GM19025 (cell line): ENCODE results near the gene NECTIN4.
"Not testable (repeated sequence)": the region's sequence is repeated elsewhere in the genome, so short reads cannot be mapped to it uniquely, and the experiment has no call there.

Experiments used
- ATAC-seq: cut with Tn5 transposase; IDR thresholded peaks from one replicate; pipeline ENCODE4 v1.9.1; 2021; ENCODE audit warnings: mild to moderate bottlenecking, low read depth, moderate library complexity; ENCODE audit not compliant: unreplicated experiment

NECTIN4 gene

DNA sequence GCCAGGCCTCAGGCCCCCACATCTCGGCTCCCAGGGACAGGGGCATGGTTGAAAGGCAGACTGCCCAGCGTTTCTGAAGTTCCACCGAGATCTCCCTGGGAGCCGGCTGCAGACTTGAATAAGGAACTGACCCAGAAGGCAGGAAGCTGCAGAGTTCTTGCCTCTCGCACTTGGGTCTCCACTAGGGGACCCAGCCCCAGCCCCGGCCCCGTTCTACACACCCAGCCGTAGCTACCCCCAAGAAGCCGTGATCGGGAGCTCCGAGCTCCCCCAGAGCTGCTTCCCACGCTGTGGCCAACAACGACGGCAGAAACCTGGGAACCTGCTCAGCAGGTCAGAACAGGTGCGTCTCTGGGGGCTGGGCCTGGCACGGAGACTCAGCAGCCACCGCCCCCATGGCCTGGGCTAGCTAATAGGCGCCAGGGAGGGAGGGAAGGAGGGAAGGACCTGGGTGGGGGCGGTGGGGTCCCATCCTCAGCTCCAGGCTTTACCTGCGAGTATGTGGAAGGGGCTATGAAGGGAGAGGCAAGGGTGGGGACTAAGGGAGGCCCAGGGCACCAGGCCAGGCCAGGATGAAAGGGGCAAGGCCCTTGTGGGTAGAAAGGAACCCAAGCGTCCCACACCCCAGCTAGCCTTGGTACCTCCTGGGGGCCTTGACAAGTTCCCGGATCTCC, at the start of gene NECTIN4:
Gene NECTIN4 (minus strand): TSS at position 308 of the 674 bp plus-strand sequence. CDS start 262 bp downstream, at position 46.
- ATAC-seq: no peak

DNA sequence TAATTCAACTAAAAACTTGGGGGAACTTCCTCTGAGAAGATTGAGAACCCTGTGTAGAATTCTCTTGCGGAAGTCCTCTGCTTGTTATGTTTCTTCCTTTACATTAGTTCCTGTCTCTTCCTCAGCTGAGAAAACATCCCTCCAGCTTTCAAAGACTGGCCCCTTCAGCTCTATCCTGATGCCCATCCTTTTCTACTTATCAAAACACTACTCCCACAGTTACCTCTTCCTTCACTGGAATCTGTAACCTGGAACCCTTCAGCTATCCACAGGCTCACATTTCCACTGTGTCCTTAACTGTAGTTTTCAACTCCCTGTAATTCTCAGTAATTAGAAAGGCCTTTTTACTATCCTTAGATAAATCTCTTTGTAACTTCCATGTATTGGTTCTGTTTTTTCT, 49.1 kb upstream of the NECTIN4 start:
- ATAC-seq: no peak

DNA sequence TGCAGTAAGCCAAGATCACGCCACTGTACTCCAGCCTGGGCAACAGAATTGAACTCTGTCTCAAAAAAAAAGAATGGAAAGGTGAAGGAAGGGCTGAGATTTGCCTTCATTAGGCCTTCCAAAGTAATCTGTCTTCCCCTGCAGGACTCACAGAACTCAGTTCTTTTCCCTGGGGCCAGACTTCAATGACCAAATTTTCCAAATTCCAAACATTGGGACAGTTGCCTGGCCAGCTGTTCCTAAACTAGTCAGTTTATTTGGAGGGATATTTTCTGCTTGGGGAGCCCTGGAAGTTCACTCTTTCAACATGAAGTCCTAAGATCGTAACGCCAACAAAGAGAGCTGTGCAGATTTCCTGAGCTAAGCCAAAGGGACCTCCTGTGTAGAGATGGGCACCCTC, 48.5 kb upstream of the NECTIN4 start:
- no peak for ATAC-seq

DNA sequence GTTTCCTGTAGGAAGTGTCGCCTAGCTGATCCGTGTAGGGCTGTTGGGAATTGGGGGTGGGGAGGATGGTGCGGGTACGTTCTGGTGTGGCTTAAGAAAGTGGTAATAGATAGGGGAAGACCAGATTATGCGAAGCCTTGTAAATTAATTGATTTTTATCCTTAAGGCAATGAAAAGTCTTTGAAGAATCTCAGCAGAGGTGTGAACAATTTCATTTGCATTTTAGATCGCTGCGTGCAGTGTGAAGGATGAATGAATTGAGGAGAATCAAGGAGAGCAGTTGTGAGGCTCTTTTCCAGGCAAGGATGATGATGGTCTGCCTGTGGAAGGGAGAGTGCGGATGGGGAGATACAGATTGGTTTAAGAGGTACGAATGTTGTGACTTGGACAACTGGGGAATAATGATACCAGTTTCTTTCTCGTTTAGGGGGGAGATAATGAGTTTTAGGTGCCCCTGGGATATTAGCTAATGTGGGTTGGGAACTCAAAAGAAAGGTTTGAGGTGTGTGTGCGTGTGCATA, 43.9 kb upstream of the NECTIN4 start:
- no peak for ATAC-seq

DNA sequence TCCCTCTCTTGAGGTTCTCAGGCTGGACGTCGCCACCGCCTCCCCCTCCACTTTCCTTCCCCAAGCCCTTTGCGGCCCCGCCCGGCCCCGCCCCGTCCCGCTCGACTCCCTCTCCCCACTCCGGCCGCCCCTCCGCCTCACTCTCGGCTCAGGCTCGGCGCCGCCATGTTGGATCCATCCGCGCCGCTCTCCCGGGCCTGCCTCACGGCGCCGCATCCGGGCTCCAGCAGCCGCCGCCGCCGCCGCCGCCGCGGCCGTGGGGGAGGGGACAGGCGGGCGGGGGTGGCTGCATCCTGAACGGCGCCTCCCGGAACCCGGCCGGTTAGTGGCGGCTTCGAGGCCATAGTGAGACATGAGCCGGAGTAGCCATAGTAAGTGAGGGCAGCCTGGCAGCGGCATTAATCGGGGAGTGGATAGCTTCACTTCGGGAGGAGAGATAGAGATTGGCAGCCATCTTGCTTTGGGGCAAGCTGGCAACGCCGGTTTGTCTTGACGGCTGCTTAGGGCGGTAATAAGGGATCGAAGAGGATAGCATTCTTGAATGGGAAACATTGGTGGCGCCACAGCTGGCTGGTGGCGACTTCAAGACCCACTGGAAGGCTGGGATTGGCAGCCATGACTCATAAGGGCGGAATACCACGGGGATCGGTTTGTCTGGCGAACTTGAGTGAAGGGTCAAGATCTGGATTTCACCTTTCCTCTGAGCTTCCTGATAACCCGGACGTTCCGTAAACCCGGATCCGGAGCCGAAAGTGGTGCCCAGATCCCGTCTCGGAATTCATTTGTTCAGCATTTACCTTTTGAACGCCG, 43.3 kb upstream of the NECTIN4 start, which contains the start of gene DEDD:
Gene DEDD (minus strand): TSS at position 258 of the 810 bp plus-strand sequence. CDS start 8,205 bp downstream, outside the sequence.
- peak; percentile 97 for ATAC-seq

DNA sequence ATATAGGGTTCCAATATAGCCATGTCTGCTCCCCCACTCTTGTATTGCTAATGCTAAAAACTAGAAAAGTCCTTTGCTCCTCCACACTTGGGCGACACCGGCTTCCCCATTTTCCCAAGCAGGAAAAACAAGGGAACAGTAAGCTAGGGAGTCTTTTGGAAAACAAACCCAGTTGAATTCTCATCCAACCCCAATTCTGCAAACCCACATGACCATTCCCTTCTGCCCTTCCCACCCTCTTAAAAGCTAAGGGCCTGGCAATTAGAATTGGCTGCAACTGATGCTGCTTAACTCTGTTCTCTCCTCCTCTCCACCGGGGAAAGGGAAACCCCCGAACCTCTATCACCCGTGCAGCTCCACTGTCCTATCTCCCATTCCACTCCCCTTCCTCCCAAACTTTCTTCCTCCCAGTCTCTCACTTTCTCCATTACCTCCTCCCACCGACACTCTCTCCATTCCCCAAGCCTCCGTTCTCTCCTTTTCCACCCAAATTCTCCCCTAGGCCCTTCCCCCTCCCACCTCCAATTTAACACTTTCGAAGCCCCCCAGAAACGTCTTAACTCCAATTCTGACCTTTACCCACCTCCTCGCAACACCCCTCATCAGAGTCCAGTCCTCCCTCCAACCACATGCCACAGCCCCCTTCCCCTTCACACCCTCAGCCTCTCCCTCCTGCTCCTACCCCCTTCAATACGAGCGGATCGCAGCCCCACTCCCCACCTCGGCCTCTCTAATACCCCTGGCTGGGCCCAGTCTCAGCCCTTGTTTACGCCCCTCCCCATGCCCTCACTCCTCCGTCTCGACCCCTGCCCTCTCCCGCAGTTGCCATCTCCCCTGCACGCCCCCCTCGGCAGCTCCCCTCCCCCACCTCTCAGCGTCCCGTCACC, 42.4 kb upstream of the NECTIN4 start:
- ATAC-seq: no peak

DNA sequence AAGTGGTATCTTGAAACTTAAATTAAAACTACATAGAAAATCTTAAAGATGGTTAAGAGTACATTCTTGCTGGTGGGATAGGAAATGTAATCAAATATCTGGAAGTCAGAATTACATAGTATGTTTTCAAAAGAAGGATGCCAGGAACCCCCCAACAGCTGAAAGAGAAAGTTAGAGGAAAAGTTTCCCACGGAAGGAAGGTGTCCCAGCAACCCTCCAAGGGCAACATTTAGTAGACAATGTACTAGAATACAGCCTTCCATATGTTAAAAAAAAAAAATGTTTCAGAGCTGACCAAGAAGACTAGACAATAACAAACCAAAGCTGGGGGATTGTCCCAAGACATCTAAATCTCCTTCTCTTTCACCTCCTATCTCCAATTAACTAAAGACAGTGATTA, 40.9 kb upstream of the NECTIN4 start:
- ATAC-seq: no peak

DNA sequence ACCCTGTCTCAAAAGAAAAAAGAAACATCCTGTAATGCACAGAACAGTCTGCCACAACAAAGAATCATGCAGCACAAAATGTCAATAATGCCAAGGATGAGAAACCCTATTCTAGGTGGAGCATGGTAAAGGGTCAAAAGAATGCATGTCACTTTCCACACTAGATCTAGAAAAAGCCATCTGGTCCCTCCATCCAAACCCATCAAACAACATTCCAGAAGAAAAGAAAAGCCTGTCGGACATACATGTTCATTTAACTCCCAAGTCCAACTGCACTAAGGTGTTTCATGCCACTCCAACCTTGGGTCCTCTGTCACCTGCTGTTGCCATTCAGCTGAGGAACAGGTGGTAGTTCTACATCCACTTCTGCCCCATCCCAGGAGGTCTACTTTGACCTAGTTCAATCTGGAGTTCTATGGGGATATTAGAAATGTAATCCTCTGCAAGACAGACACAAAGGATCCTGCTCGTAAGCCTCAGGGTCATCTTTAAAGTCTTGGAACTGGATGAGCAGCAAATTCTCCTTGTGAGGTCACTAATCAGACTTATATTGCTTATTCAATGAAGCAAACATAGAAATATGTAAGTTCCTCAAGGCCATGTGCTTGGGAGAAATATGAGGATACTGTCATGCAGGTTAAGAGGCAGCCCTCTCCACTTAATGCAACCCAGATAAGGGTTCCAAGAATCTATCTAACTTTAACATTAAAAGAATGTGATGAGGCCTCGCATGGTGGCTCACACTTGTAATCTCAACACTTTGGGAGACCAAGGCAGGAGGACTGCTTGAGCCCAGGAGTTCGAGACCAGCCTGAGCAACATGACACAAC, 39.4 kb upstream of the NECTIN4 start:
- ATAC-seq: no peak

DNA sequence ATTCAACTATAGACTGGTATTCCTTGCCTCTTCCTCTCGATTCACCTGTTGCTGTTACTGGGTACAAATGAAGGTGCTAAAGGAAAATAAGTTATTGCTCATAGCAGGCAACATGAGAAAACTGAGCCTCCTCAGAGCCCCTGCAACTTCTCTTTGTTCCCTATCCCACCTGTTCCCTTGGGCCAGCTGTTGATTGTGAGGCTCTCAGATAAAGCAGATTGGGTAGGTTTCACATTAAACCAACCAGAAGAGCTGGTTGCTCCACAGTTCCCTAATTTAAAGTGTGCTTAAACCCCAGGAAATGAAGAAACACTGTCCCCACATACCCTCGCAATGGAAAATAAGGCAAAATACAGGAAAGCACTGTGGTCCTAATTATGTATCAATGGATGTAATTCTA, 38.3 kb upstream of the NECTIN4 start:
- no peak for ATAC-seq

DNA sequence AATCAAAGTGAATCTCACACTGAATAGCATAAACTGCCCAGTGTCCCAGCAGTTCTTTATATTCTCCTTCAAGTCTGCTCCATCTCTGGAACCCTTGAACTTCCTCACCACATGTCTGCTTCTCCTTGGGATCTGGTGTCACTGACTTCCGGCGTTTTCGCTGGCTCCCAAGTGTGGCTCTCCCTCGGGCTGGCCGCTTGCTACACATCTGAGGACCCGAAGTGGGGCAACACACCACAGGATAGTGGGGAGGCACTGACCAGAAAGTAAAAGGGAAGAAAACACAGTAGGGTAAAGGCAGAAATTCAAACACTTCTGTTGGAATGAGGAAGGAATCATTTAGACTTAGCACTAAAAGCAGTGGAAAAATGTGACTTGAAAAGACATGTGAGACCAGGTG, 33.6 kb upstream of the NECTIN4 start:
- ATAC-seq: no peak

DNA sequence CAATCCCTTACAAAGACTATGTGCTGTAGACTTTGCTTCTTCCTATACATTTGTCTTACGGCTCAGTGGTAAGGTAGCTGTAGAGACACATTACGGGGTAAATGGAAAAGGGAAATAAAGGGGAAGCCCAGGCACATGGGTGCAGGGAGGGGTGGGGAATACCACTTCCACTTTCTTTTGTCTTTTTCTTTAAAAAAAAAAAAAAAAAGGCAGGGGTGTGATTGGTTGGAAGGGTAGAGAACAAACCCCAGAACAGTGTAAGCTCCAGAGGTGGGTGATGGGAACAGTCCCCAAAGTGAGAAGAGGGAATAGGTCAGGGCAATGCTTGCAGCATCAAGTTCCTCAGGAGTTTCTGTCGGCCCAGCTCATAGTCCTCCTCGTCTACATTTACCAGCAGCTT, 32.5 kb upstream of the NECTIN4 start:
- no peak for ATAC-seq

DNA sequence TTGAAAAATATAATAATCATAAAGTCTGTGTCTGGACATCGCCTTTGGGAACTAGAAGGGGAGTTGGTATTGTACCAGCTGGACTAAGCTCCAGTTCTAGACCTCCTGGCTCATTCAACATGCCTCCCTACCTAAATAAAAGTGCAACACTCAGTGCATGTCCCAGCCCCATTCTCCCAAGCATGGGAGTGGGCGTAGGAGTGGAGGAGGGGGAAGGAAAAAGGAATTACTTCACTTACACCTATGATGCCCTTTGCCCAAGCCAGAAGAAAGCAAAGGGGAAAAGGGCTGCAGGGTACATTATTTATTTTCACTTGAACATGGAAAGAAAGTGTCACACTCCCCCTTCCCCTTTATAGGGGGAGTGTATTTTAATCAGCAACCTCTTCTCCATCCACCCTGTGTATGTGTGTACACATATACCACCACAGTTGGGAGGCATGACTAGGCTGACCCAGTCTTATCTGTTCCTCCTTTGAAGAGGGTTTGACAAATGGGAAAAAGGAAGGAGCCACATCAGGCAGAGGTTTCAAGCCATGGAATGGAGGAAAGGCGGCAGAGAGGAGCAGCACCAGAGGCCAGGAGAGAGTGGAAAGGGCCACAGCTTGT, 31.8 kb upstream of the NECTIN4 start:
- ATAC-seq: no peak

DNA sequence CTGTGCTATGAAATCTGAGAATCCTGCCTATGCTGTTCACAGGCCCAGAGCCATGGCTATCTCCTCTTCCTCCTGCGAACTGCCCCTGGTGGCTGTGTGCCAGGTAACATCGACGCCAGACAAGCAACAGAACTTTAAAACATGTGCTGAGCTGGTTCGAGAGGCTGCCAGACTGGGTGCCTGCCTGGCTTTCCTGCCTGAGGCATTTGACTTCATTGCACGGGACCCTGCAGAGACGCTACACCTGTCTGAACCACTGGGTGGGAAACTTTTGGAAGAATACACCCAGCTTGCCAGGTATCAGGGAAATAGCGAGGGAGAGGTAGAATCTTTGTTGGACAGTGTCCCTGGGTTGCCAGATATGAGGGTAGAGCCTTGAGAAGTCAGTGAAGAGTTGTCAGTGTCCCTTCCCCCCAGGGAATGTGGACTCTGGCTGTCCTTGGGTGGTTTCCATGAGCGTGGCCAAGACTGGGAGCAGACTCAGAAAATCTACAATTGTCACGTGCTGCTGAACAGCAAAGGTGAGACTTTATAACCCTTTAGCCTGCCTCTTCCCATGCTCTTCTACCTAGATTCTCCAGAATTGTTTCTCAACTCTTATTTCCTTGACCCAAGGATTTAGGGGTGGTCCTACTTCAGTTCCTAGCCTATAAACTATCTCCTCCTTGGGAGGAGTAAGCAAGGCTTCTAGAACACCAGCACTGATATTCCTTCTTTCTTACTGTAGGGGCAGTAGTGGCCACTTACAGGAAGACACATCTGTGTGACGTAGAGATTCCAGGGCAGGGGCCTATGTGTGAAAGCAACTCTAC, 29.9 kb upstream of the NECTIN4 start:
- ATAC-seq: no peak

DNA sequence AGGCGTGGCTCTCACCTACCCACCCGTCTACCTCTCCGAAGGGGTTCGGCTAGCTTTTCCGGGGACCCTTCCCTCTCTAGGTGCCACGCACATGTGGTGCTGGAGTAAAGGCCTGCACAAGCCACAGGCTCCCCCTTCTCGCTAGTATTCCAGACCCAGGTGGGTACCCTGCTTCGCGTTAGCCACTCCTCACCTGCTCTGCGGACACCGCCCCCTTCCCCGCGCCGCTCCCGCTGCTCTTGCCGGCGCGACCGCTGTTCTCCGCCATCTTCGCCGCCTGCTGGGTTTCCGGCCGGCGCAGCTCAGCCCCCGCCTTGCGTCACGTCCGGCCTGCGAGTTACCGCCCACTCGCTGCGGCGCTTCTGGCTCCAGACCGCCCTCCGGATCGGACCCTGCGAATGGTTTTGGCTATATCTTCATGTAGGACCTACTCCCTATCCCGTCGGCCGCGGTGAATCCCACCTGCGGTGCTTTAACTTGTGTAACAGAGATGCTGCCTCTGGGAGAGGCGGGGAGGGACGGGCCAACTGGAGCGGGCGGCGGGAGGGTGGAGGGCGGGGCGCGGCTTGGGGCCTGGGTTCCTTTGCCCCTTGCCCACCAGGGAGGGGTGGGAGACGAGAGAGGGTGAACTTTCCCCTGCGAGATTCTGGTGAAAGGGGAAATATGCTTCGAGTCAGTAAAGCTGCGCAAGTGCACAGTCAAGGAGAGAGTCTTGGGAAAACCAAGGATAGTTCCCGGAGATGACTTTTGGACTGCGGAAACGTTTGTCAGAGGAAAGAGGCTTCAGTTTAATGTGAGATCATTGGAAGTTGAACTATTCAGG, 28.6 kb upstream of the NECTIN4 start, which contains the start of the genes NIT1 and PFDN2:
Gene NIT1 (plus strand): TSS at position 347 of the 823 bp plus-strand sequence. CDS start 72 bp downstream, at position 419.
Gene PFDN2 (minus strand): TSS at position 279 of the 823 bp plus-strand sequence. CDS start 11 bp downstream, at position 268.
- ATAC-seq: peak; percentile 86

DNA sequence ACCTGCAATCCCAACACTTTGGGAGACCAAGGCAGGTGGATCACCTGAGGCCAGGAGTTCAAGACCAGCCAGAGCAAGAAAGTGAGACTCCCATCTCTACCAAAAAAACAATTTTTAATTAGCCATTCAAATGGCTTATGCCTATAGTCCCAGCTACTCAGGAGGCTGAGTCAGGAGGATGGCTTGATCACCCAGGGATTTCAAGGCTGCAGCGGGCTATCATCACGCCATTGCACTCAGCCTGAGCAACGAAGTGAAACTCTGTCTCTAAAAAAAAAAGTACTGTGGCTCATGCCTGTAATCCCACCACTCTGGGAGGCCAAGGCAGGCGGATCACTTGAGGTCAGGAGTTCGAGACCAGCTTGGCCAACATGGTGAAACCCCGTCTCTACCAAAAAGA, 26.6 kb upstream of the NECTIN4 start:
- ATAC-seq: not testable (repeated sequence)

DNA sequence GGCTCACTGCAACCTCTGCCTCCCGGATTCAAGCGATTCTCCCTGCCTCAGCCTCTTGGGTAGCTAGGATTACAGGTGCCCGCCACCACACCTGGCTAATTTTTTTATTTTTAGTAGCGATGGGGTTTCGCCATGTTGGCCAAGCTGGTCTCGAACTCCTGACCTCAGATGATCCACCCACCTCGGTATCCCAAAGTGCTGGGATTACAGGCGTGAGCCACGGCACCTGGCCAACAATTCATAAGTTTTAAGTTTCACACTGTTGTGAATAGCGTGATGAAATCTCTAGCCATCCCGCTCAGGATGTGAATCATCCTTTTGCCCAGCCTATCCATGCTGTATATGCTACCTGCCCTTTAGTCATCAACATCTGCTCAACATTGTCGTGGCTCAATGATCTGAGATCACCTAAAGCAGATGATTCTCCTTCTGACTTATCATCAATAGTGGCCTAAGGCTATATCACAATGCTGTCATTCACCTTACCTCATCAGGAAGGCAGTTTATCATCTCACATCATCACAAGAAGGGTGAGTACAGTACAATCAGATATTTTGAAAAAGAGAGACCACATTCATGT, 25.9 kb upstream of the NECTIN4 start:
- no peak for ATAC-seq

DNA sequence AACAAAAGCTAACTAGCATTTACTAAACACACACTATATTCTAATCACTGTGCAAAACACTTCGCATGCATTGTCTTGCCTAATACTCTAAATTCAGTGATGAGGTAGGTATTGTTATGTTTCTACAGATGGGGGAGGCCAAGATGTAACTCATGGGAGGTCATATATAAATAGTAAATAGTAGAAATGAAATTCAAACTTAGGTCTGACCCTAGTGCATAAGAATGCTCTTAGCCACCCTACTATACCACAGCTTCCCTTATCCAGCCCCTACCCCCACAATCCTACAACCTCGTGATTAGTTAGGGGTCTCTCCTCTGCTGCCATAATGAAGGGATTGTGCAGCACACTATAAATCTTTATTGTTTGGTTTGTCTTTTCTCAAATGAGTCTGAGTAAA, 25.2 kb upstream of the NECTIN4 start:
- ATAC-seq: no peak
